Astrocyte of the spinal cord (primary cell): ENCODE measurements around the gene NES.

Experiments
- DNase-seq: peaks from one replicate; pipeline ENCODE4 v3.0.0; 2011; ENCODE audit warnings: low read depth, low spot score
- H3K4me3 ChIP-seq: 2 replicates; pipeline ENCODE4 v1.5.1; 2011; ENCODE audit warnings: low read depth, mild to moderate bottlenecking, low read length, moderate library complexity
- CTCF ChIP-seq: IDR thresholded peaks from 2 replicates; pipeline ENCODE4 v1.5.1; 2012; ENCODE audit warnings: low read depth, mild to moderate bottlenecking, low read length, inconsistent platforms
- in situ Hi-C: cut with HindIII; loops from 2 replicates; pipeline ENCODE4 v1.10.0; 2017; ENCODE audit warnings: low sequenced_read_pairs

The NES gene

GRCh38 chr1:156645666-156646065, 31.5 kb downstream of the NES start:
- no peak for DNase-seq

GRCh38 chr1:156645056-156645455, 32.2 kb downstream of the NES start:
- TF ChIP-seq CTCF, result no peak
- DNase-seq, result no peak
- in situ Hi-C loops, result no loop called here
- H3K4me3 ChIP-seq, result no peak overlapping the region

More at GRCh38 chr1:156645666-156646065, 31.5 kb downstream of the NES start:
- TF ChIP-seq CTCF, result no peak
- in situ Hi-C loops, result no loop called here
- H3K4me3 ChIP-seq, result no peak overlapping the region

- no peak overlapping the region for H3K4me3 ChIP-seq
- in situ Hi-C loops, result no loop called here
- TF ChIP-seq CTCF, result no peak
Measured at GRCh38 chr1:156644640-156645039, 32.6 kb downstream of the NES start.

GRCh38 chr1:156644146-156644545, 33.1 kb downstream of the NES start:
- no peak for DNase-seq
- TF ChIP-seq CTCF, result no peak
- in situ Hi-C loops, result no loop called here
- H3K4me3 ChIP-seq, result no peak overlapping the region

More at GRCh38 chr1:156644640-156645039, 32.6 kb downstream of the NES start:
- DNase-seq, result no peak

GRCh38 chr1:156643778-156644092, 33.5 kb downstream of the NES start:
- no peak for TF ChIP-seq CTCF

GRCh38 chr1:156643049-156643777, 34.0 kb downstream of the NES start:
- DNase-seq, result no peak
- in situ Hi-C loops, result no loop called here
- no peak overlapping the region for H3K4me3 ChIP-seq
- TF ChIP-seq CTCF, result no peak

More at GRCh38 chr1:156643778-156644092, 33.5 kb downstream of the NES start:
- in situ Hi-C loops, result no loop called here
- DNase-seq, result no peak
- no peak overlapping the region for H3K4me3 ChIP-seq
